ENCODE measurements around the gene REEP6.

DNA sequence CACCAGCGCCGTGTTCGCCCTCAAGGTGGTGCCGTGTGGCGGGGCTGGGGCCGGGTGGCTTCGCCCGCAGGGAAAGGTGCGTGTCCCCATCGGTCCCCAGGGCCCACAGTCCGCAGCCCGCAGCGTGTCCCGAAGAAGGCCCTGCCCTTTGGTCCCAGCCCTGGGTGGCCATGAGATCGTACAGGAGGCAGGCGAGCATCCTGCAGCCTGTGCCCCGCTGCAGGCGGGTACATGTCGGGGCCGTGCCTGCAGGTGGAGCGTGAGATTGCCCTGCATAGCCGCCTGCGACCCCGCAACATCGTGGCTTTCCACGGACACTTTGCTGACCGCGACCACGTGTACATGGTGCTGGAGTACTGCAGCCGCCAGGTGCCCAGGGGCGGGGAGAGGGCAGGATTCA, 34.4 kb downstream of the REEP6 start:
- no peak for TF ChIP-seq JUND (IDR thresholded peaks at IDR 0.05)
- TF ChIP-seq, protein P1, sequence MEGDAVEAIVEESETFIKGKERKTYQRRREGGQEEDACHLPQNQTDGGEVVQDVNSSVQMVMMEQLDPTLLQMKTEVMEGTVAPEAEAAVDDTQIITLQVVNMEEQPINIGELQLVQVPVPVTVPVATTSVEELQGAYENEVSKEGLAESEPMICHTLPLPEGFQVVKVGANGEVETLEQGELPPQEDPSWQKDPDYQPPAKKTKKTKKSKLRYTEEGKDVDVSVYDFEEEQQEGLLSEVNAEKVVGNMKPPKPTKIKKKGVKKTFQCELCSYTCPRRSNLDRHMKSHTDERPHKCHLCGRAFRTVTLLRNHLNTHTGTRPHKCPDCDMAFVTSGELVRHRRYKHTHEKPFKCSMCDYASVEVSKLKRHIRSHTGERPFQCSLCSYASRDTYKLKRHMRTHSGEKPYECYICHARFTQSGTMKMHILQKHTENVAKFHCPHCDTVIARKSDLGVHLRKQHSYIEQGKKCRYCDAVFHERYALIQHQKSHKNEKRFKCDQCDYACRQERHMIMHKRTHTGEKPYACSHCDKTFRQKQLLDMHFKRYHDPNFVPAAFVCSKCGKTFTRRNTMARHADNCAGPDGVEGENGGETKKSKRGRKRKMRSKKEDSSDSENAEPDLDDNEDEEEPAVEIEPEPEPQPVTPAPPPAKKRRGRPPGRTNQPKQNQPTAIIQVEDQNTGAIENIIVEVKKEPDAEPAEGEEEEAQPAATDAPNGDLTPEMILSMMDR (IDR thresholded peaks at IDR 0.05; ENCODE audit: low read depth, low read length, missing input control) = no peak
- TF ChIP-seq RXRA (IDR thresholded peaks at IDR 0.05) = no peak
